Smooth muscle cell (in vitro differentiated cells): ENCODE measurements around the gene SREBF2. TPM values are rescaled to one million over a fixed set of nuclear protein-coding genes. Genes with fewer than 3 reads are reported as not detected.

Experiments
- DNase-seq: peaks from one replicate; lab custom pipeline; 2025; ENCODE audit not compliant: unreplicated experiment; lab: John Stamatoyannopoulos, UW
- H2AFZ ChIP-seq: fragments of 200-600 bp; sonication (generic); 2 replicates; pipeline ENCODE4 v1.6.0; 2016; ENCODE audit warnings: antibody characterized with exemption, low read depth, mild to moderate bottlenecking
- H3F3A ChIP-seq: fragments of 200-600 bp; sonication (generic); 2 replicates; pipeline ENCODE4 v1.6.0; 2017; ENCODE audit warnings: antibody characterized with exemption, low read depth
- H3K27ac ChIP-seq: fragments of 200-600 bp; sonication (generic); 2 replicates; pipeline ENCODE4 v1.5.1; 2016; ENCODE audit warnings: low read depth, mild to moderate bottlenecking
- H3K27me3 ChIP-seq: fragments of 200-600 bp; sonication (generic); 2 replicates; pipeline ENCODE4 v1.6.1; 2016; ENCODE audit warnings: low read depth, mild to moderate bottlenecking
- H3K36me3 ChIP-seq: fragments of 200-600 bp; sonication (generic); 2 replicates; pipeline ENCODE4 v1.5.1; 2016; ENCODE audit warnings: low read depth
- H3K4me1 ChIP-seq: fragments of 200-600 bp; sonication (generic); 2 replicates; pipeline ENCODE4 v1.5.1; 2016; ENCODE audit warnings: low read depth
- H3K4me2 ChIP-seq: fragments of 200-600 bp; sonication (generic); 2 replicates; pipeline ENCODE4 v1.6.0; 2016; ENCODE audit warnings: mild to moderate bottlenecking
- H3K4me3 ChIP-seq: fragments of 200-600 bp; sonication (generic); 2 replicates; pipeline ENCODE4 v1.5.1; 2016; ENCODE audit warnings: mild to moderate bottlenecking
- H3K79me2 ChIP-seq: fragments of 200-600 bp; sonication (generic); 2 replicates; pipeline ENCODE4 v1.6.0; 2016; ENCODE audit warnings: low read depth, mild to moderate bottlenecking
- H3K9ac ChIP-seq: fragments of 200-600 bp; sonication (generic); 2 replicates; pipeline ENCODE4 v1.6.0; 2016; ENCODE audit warnings: low read depth
- H3K9me3 ChIP-seq: fragments of 200-600 bp; sonication (generic); replicated peaks from 2 replicates; pipeline ENCODE4 v1.5.1; 2016; ENCODE audit warnings: low read depth
- H4K20me1 ChIP-seq: fragments of 200-600 bp; sonication (generic); 2 replicates; pipeline ENCODE4 v1.6.0; 2016; ENCODE audit warnings: low read depth
- CTCF ChIP-seq: fragments of 200-600 bp; sonication (generic); IDR thresholded peaks from 2 replicates; pipeline ENCODE4 v1.5.1; 2017; ENCODE audit warnings: borderline replicate concordance, mild to moderate bottlenecking, antibody characterized with exemption; ENCODE audit not compliant: insufficient read depth, poor library complexity, severe bottlenecking
- WGBS: methylation state at CpG from one replicate; pipeline ENCODE4 v1.1.7; 2016; ENCODE audit warnings: low lambda C conversion rate; 5-methylcytosine and 5-hydroxymethylcytosine counted together
- polyA plus RNA-seq: library from polyadenylated mRNA; unstranded; fragments of >200 nt; fragmentation: Nextera tagmentation; extraction: Ambion mirVana; gene quantifications from 2 replicates; pipeline ENCODE4 v1.2.1, GENCODE V29; 2016
- total RNA-seq: library from RNA; depleted of rRNA; stranded (reverse); fragments of >200 nt; gene quantifications from 2 replicates; pipeline ENCODE4 v1.2.3, GENCODE V29; 2014

SREBF2 gene
- total and polyA plus RNA-seq, 2 experiments from 2014 or later, result 62.9 to 78.2 TPM

- Histone ChIP-seq H3K9me3 (no peaks in the 10 kb centered on the region), H3K9ac (no peak overlapping the region), H3K4me2 (no peak overlapping the region), H3K36me3 (no peaks in the 10 kb centered on the region), H3K4me3 (no peak overlapping the region), H3K79me2 (no peaks in the 10 kb centered on the region), H3K27me3 (peaks cover 71% of the 10 kb centered on the region), H3K4me1 (peaks cover 11% of the 10 kb centered on the region), H4K20me1 (peaks cover under 1% of the 10 kb centered on the region), H3F3A (no peaks in the 10 kb centered on the region), H2AFZ (no peak overlapping the region), H3K27ac (no peak overlapping the region)
- no peak for TF ChIP-seq CTCF
- 37% methylated on average over 11 of the region's 11 CpGs for WGBS
- DNase-seq, result no peak
Measured at GRCh38 chr22:41915786-41916493, 83.0 kb downstream of the SREBF2 start.

- peaks cover 62% of the 10 kb centered on the region for H3K27me3 ChIP-seq
- no peak for DNase-seq
- H3K4me3 ChIP-seq, result no peak overlapping the region
- H3F3A ChIP-seq, result no peaks in the 10 kb centered on the region
- H3K4me2 ChIP-seq, result no peak overlapping the region
- no peak overlapping the region for H3K9ac ChIP-seq
- H3K4me1 ChIP-seq, result peaks cover 11% of the 10 kb centered on the region
- no peaks in the 10 kb centered on the region for H4K20me1 ChIP-seq
- no peaks in the 10 kb centered on the region for H3K79me2 ChIP-seq
- H3K9me3 ChIP-seq, result no peaks in the 10 kb centered on the region
- no peak overlapping the region for H3K27ac ChIP-seq
- no peak for TF ChIP-seq CTCF
- no peaks in the 10 kb centered on the region for H3K36me3 ChIP-seq
- no peak overlapping the region for H2AFZ ChIP-seq
- 68% methylated on average over 10 of the region's 10 CpGs for WGBS
Measured at GRCh38 chr22:41916745-41917358, 83.9 kb downstream of the SREBF2 start.

GRCh38 chr22:41917375-41917902, 84.5 kb downstream of the SREBF2 start:
- 87% methylated on average over 11 of the region's 11 CpGs for WGBS
- peaks cover 11% of the 10 kb centered on the region for H3K4me1 ChIP-seq

More at GRCh38 chr22:41917375-41917902, 84.5 kb downstream of the SREBF2 start:
- no peaks in the 10 kb centered on the region for H3F3A ChIP-seq
- no peak overlapping the region for H3K4me2 ChIP-seq
- no peak for DNase-seq
- no peaks in the 10 kb centered on the region for H3K79me2 ChIP-seq
- H3K9ac ChIP-seq, result no peak overlapping the region
- no peak overlapping the region for H2AFZ ChIP-seq
- no peaks in the 10 kb centered on the region for H4K20me1 ChIP-seq
- H3K27me3 ChIP-seq, result peaks cover 56% of the 10 kb centered on the region
- no peak overlapping the region for H3K27ac ChIP-seq
- TF ChIP-seq CTCF, result no peak
- H3K4me3 ChIP-seq, result no peak overlapping the region
- H3K9me3 ChIP-seq, result no peaks in the 10 kb centered on the region
- H3K36me3 ChIP-seq, result no peaks in the 10 kb centered on the region
